A549 (cell line): ENCODE data around the gene FBXW12. TPM values are rescaled to one million over a fixed set of nuclear protein-coding genes. Genes with fewer than 3 reads are reported as not detected.

Experiments used
- ATAC-seq, 2 experiments: fragments of 200-7000 bp in 1 of 2; fragments of >200 bp in 1 of 2; cut with Nextera tagmentation in 1 of 2; cut with Tn5 transposase in 1 of 2; 3 replicates each; pipeline versions ENCODE4 v1.8.0 to v1.9.1; 2018 to 2020; ENCODE audit warnings: mild to moderate bottlenecking in 1 of 2, moderate library complexity in 1 of 2
- CTCF ChIA-PET: fragments of 300-600 bp; sonication (Branson Sonifier 250); formaldehyde crosslinking; extraction: SDS; loops from one replicate; lab custom pipeline; 2021; ENCODE audit warnings: antibody characterized with exemption, inconsistent platforms; lab: Yijun Ruan, JAX
- POLR2A ChIA-PET: fragments of 350-600 bp; formaldehyde crosslinking; extraction: SDS; loops from one replicate; lab custom pipeline; 2021; ENCODE audit warnings: antibody characterized with exemption, inconsistent platforms; lab: Yijun Ruan, JAX
- DNase-seq, 2 experiments: peaks; one replicate each; pipeline versions ENCODE4 v3.0.0 to v3.0.0-alpha.2; 2011 to 2016; ENCODE audit warnings: low read depth in 1 of 2, low spot score in 1 of 2
- FAIRE-seq: peaks from 2 replicates; lab custom pipeline; 2011; peaks lifted over from hg19 to GRCh38; lab: Jason Lieb, UNC
- H3K27ac ChIP-seq, 2 experiments: fragments of >200 bp; sonication (Bioruptor Twin); formaldehyde crosslinking; 3 replicates each; pipeline ENCODE4 v1.5.1; 2016 to 2017
- H3K4me1 ChIP-seq: fragments of >200 bp; sonication (Bioruptor Twin); formaldehyde crosslinking; 3 replicates; pipeline ENCODE4 v1.6.1; 2016
- H3K4me2 ChIP-seq: fragments of >200 bp; sonication (Bioruptor Twin); formaldehyde crosslinking; 3 replicates; pipeline ENCODE4 v1.6.1; 2016
- H3K4me3 ChIP-seq: fragments of >200 bp; sonication (Bioruptor Twin); formaldehyde crosslinking; 3 replicates; pipeline ENCODE4 v1.5.1; 2016
- H3K9me3 ChIP-seq: fragments of >200 bp; sonication (Bioruptor Twin); formaldehyde crosslinking; 3 replicates; pipeline ENCODE4 v1.6.1; 2016
- BHLHE40 ChIP-seq: IDR thresholded peaks from 2 replicates; pipeline ENCODE4 v1.6.1; 2012; ENCODE audit warnings: low read depth, low read length, inconsistent platforms
- CBX8 ChIP-seq: fragments of 200-600 bp; sonication (generic); IDR thresholded peaks from 2 replicates; pipeline ENCODE4 v1.6.1; 2016
- CEBPB ChIP-seq, 2 experiments: fragments of >200 bp in 1 of 2; sonication (Bioruptor Twin) in 1 of 2; formaldehyde crosslinking in 1 of 2; IDR thresholded peaks; 2 replicates each; pipeline ENCODE4 v1.6.1; 2012 to 2016
- CHD2 ChIP-seq: fragments of 150-350 bp; IDR thresholded peaks from 2 replicates; pipeline ENCODE4 v1.6.1; 2014; ENCODE audit warnings: low read length; ENCODE audit not compliant: partially characterized antibody
- EP300 ChIP-seq, 2 experiments: fragments of >200 bp; sonication (Bioruptor Twin); formaldehyde crosslinking; IDR thresholded peaks; 2 replicates in 1 of 2; 3 replicates in 1 of 2; pipeline ENCODE4 v1.6.1; 2016 to 2017
- ESRRA ChIP-seq: fragments of 150-350 bp; IDR thresholded peaks from 2 replicates; pipeline ENCODE4 v1.6.1; 2014; ENCODE audit warnings: mild to moderate bottlenecking, low read length, borderline replicate concordance
- FOSL2 ChIP-seq, 2 experiments: fragments of 450-650 bp in 1 of 2; fragments of >200 bp in 1 of 2; sonication (Bioruptor Twin) in 1 of 2; formaldehyde crosslinking; IDR thresholded peaks; 2 replicates each; pipeline versions ENCODE4 v1.5.0 to v1.6.1; 2016 to 2020; ENCODE audit warnings: mild to moderate bottlenecking in 1 of 2, moderate library complexity in 1 of 2
- HOXA7 ChIP-seq: fragments of 250-450 bp; sonication (Bioruptor Pico); IDR thresholded peaks from 2 replicates; pipeline ENCODE4 v1.5.0; 2020; ENCODE audit warnings: mild to moderate bottlenecking, moderate library complexity
- JUNB ChIP-seq: fragments of >200 bp; sonication (Bioruptor Twin); formaldehyde crosslinking; IDR thresholded peaks from 2 replicates; pipeline ENCODE4 v1.6.1; 2016
- MYC ChIP-seq: IDR thresholded peaks from 2 replicates; pipeline ENCODE4 v1.6.1; 2012; ENCODE audit warnings: mild to moderate bottlenecking, inconsistent platforms, low read length, improper control_type of control experiment, borderline replicate concordance
- PBX3 ChIP-seq: IDR thresholded peaks from 2 replicates; pipeline ENCODE4 v1.6.1; 2012
- PHF8 ChIP-seq: fragments of 200-600 bp; sonication (generic); IDR thresholded peaks from 2 replicates; pipeline ENCODE4 v1.6.1; 2016; ENCODE audit warnings: low read depth, mild to moderate bottlenecking, antibody characterized with exemption, moderate library complexity, borderline replicate concordance
- POLR2AphosphoS2 ChIP-seq: conservative IDR thresholded peaks from 2 replicates; pipeline ENCODE4 v1.6.1; 2012; ENCODE audit warnings: low read length, improper control_type of control experiment, inconsistent platforms
- SREBF2 ChIP-seq: fragments of 450-650 bp; IDR thresholded peaks from 2 replicates; pipeline ENCODE4 v1.6.1; 2014; ENCODE audit warnings: mild to moderate bottlenecking, moderate library complexity
- TP53 ChIP-seq: fragments of 250-450 bp; sonication (Bioruptor Pico); IDR thresholded peaks from 2 replicates; pipeline ENCODE4 v1.5.0; 2021; ENCODE audit warnings: mild to moderate bottlenecking, moderate library complexity
- ZC3H11A ChIP-seq: fragments of 450-650 bp; IDR thresholded peaks from 2 replicates; pipeline ENCODE4 v1.6.1; 2014; ENCODE audit warnings: antibody characterized with exemption, mild to moderate bottlenecking
- WGBS: methylation state at CpG from one replicate; pipeline ENCODE4 v1.1.6; 2017; ENCODE audit errors: missing lambda C conversion rate; 5-methylcytosine and 5-hydroxymethylcytosine counted together
- polyA plus RNA-seq, 4 experiments: library from polyadenylated mRNA; depleted of rRNA in 3 of 4; stranded (reverse); fragments of >200 nt; fragmentation: RNase III in 1 of 4; extraction: RNeasy Plus Mini Kit Qiagen cat#74134 plus additional on column Dnase treatment in 1 of 4; gene quantifications; 2 replicates in 3 of 4; 3 replicates in 1 of 4; pipeline ENCODE4 v1.2.3, GENCODE V29; 2011 to 2017
- small RNA-seq, 6 experiments: library from RNA; depleted of rRNA; stranded (forward); fragments of <200 nt; gene quantifications; one replicate each; pipeline ENCODE3, GENCODE V24; 2012
- TF ChIP-seq, protein P1 (sequence below): fragments of 250-450 bp; sonication (Bioruptor Pico); IDR thresholded peaks from 2 replicates; pipeline ENCODE4 v1.5.0; 2021; ENCODE audit warnings: mild to moderate bottlenecking, moderate library complexity, borderline replicate concordance
- TF ChIP-seq, protein P2 (sequence below): fragments of 250-450 bp; sonication (Bioruptor Pico); IDR thresholded peaks from 2 replicates; pipeline ENCODE4 v1.5.0; 2020; ENCODE audit warnings: low read depth, mild to moderate bottlenecking, moderate library complexity
- TF ChIP-seq, protein P3 (sequence below): fragments of >200 bp; sonication (Bioruptor Twin); formaldehyde crosslinking; IDR thresholded peaks from 2 replicates; pipeline ENCODE4 v1.6.1; 2016

Gene FBXW12
- polyA plus RNA-seq, 2 of the 4 experiments (the other 2 are of a cell fraction): not detected

- TF ChIP-seq SREBF2 (no peak), POLR2AphosphoS2 (no peak), PBX3 (no peak)
Observed at GRCh38 chr3:48439820-48440589, 68.0 kb downstream of the FBXW12 start, which contains the start of the genes CCDC51 and TMA7 (continued).

DNA sequence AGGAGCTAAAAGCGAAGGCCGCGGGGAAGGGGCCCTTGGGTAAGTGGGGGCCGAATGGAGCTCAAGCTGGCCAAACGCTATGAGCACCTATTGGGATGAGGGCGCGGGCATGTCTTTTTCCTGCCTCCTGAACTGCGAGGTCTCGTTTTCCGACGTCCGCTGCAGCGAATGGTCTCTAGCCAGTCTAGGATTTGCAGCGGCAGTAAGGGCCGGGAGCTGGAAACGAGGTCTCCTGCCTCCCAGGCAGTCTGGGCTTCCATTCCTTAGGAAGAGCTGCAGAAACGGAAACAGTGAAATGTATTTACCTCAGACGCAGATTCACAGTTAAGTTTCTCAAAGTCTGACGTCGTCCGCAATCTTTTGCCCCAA, 68.6 kb downstream of the FBXW12 start:
- ATAC-seq: peak; percentile 9 to 20; a peak in 3 of 6 replicates

GRCh38 chr3:48441940-48442339, 69.9 kb downstream of the FBXW12 start:
- POLR2A ChIA-PET: no interaction called here
- CTCF ChIA-PET: interaction anchor here (0.9 to 1.3 kb wide), 2 partner anchors 11 to 41 kb away, joined by 3 to 5 read pairs; no protein-coding TSS in a partner anchor
- TF ChIP-seq TP53 (CRISPR knock-in tag): no peak
- TF ChIP-seq, protein P1, sequence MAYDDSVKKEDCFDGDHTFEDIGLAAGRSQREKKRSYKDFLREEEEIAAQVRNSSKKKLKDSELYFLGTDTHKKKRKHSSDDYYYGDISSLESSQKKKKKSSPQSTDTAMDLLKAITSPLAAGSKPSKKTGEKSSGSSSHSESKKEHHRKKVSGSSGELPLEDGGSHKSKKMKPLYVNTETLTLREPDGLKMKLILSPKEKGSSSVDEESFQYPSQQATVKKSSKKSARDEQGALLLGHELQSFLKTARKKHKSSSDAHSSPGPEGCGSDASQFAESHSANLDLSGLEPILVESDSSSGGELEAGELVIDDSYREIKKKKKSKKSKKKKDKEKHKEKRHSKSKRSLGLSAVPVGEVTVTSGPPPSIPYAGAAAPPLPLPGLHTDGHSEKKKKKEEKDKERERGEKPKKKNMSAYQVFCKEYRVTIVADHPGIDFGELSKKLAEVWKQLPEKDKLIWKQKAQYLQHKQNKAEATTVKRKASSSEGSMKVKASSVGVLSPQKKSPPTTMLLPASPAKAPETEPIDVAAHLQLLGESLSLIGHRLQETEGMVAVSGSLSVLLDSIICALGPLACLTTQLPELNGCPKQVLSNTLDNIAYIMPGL (CRISPR knock-in tag): no peak
- TF ChIP-seq, protein P2, sequence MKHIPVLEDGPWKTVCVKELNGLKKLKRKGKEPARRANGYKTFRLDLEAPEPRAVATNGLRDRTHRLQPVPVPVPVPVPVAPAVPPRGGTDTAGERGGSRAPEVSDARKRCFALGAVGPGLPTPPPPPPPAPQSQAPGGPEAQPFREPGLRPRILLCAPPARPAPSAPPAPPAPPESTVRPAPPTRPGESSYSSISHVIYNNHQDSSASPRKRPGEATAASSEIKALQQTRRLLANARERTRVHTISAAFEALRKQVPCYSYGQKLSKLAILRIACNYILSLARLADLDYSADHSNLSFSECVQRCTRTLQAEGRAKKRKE (CRISPR knock-in tag): no peak
- no peak for TF ChIP-seq BHLHE40
- TF ChIP-seq CHD2: no peak
- TF ChIP-seq, protein P3, sequence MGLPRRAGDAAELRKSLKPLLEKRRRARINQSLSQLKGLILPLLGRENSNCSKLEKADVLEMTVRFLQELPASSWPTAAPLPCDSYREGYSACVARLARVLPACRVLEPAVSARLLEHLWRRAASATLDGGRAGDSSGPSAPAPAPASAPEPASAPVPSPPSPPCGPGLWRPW: no peak
- no peak for TF ChIP-seq HOXA7
- no peak for TF ChIP-seq ZC3H11A
- no peak for TF ChIP-seq FOSL2 (IDR thresholded peaks at IDR 0.05)
- TF ChIP-seq FOSL2 (CRISPR knock-in tag; IDR thresholded peaks at IDR 0.05): no peak
- no peak for TF ChIP-seq JUNB
- no peak for TF ChIP-seq MYC
- no peak for TF ChIP-seq ESRRA
- no peak for TF ChIP-seq CBX8
- DNase-seq (no peak), FAIRE-seq (no peak), ATAC-seq (no peak)
- Histone ChIP-seq H3K4me2 (peak overlapping the region; percentile 89), H3K4me1 (peaks cover 22% of the 10 kb centered on the region), H3K9me3 (no peaks in the 10 kb centered on the region), H3K27ac (no peak overlapping the region), H3K4me3 (peak overlapping the region; percentile 59; the same call in 2 of the 3 replicates)
- 74% methylated on average over 6 of the region's 6 CpGs for WGBS

More for the DNA sequence above, 68.6 kb downstream of the FBXW12 start:
- Histone ChIP-seq H3K9me3 (no peaks in the 10 kb centered on the region), H3K27ac (peak overlapping the region; percentile 86 to 96), H3K4me3 (peak overlapping the region; percentile 59), H3K4me1 (peaks cover 19% of the 10 kb centered on the region), H3K4me2 (peak overlapping the region; percentile 89)
- no peak for FAIRE-seq
- DNase-seq: no peak
- ChIA-PET POLR2A (interaction anchor here (1.5 kb wide), 1 partner anchor 64 kb away, joined by 5 read pairs; the partner anchor contains the start of gene SHISA5), CTCF (interaction anchor here (0.7 to 2.6 kb wide), 5 partner anchors 39 to 171 kb away, joined by 3 to 16 read pairs (median 3); no protein-coding TSS in a partner anchor)
- WGBS: under 1% methylated on average over 21 of the region's 21 CpGs
- TF ChIP-seq PHF8: 0 out of 2 replicates have a peak, but pooled peaks have one; percentile 8
- TF ChIP-seq CEBPB (IDR thresholded peaks at IDR 0.05): no peak
- TF ChIP-seq, protein P3: no peak
- TF ChIP-seq EP300 (IDR thresholded peaks at IDR 0.05): no peak

Small RNAs within 50 kb of the gene (small RNA-seq; reads per million reads assigned to genes)
- gene RN7SL321P: 0 reads per million in 6 experiments

Other genes starting within 250 kb of the FBXW12 start
- gene CDC25A, start 183.8 kb upstream of the FBXW12 start, polyA plus RNA-seq (2011; rRNA removed): 6.2 and 6.4 TPM in 2 replicates
- gene CDC25A, start 183.8 kb upstream of the FBXW12 start, polyA plus RNA-seq (2017; fragmentation: RNase III; extraction: RNeasy Plus Mini Kit Qiagen cat#74134 plus additional on column Dnase treatment): 9.8 to 10.2 TPM (median 10.0 TPM) in 3 replicates
- not detected in 2 replicates for gene CAMP, start 148.7 kb upstream of the FBXW12 start, polyA plus RNA-seq (2011; rRNA removed)
- not detected in 3 replicates for gene CAMP, start 148.7 kb upstream of the FBXW12 start, polyA plus RNA-seq (2017; fragmentation: RNase III; extraction: RNeasy Plus Mini Kit Qiagen cat#74134 plus additional on column Dnase treatment)
- gene ZNF589, start 131.1 kb upstream of the FBXW12 start, polyA plus RNA-seq (2011; rRNA removed): 3.6 and 5.6 TPM in 2 replicates
- gene ZNF589, start 131.1 kb upstream of the FBXW12 start, polyA plus RNA-seq (2017; fragmentation: RNase III; extraction: RNeasy Plus Mini Kit Qiagen cat#74134 plus additional on column Dnase treatment): 4.9 to 5.4 TPM (median 5.0 TPM) in 3 replicates
- 20.5 and 22.7 TPM in 2 replicates for gene NME6, start 70.9 kb upstream of the FBXW12 start, polyA plus RNA-seq (2011; rRNA removed)
- 22.8 to 24.0 TPM (median 23.2 TPM) in 3 replicates for gene NME6, start 70.9 kb upstream of the FBXW12 start, polyA plus RNA-seq (2017; fragmentation: RNase III; extraction: RNeasy Plus Mini Kit Qiagen cat#74134 plus additional on column Dnase treatment)
- gene SPINK8, start 38.6 kb upstream of the FBXW12 start, polyA plus RNA-seq (2011; rRNA removed): not detected in 2 replicates
- gene SPINK8, start 38.6 kb upstream of the FBXW12 start, polyA plus RNA-seq (2017; fragmentation: RNase III; extraction: RNeasy Plus Mini Kit Qiagen cat#74134 plus additional on column Dnase treatment): not detected in 3 replicates
- 10.0 and 12.6 TPM in 2 replicates for gene PLXNB1, start 57.9 kb downstream of the FBXW12 start, polyA plus RNA-seq (2011; rRNA removed)
- gene PLXNB1, start 57.9 kb downstream of the FBXW12 start, polyA plus RNA-seq (2017; fragmentation: RNase III; extraction: RNeasy Plus Mini Kit Qiagen cat#74134 plus additional on column Dnase treatment): 16.7 to 20.9 TPM (median 20.5 TPM) in 3 replicates
- gene CCDC51, start 67.9 kb downstream of the FBXW12 start, polyA plus RNA-seq (2011; rRNA removed): 19.8 and 22.9 TPM in 2 replicates
- gene CCDC51, start 67.9 kb downstream of the FBXW12 start, polyA plus RNA-seq (2017; fragmentation: RNase III; extraction: RNeasy Plus Mini Kit Qiagen cat#74134 plus additional on column Dnase treatment): 24.6 to 26.7 TPM (median 25.7 TPM) in 3 replicates
- 139 and 303 TPM in 2 replicates for gene TMA7, start 68.0 kb downstream of the FBXW12 start, polyA plus RNA-seq (2011; rRNA removed)
- gene TMA7, start 68.0 kb downstream of the FBXW12 start, polyA plus RNA-seq (2017; fragmentation: RNase III; extraction: RNeasy Plus Mini Kit Qiagen cat#74134 plus additional on column Dnase treatment): 417 to 485 TPM (median 420 TPM) in 3 replicates
- gene ATRIP, start 74.5 kb downstream of the FBXW12 start, polyA plus RNA-seq (2011; rRNA removed): 8.5 and 9.4 TPM in 2 replicates
- 5.8 to 6.6 TPM (median 6.1 TPM) in 3 replicates for gene ATRIP, start 74.5 kb downstream of the FBXW12 start, polyA plus RNA-seq (2017; fragmentation: RNase III; extraction: RNeasy Plus Mini Kit Qiagen cat#74134 plus additional on column Dnase treatment)
- 94.3 and 104 TPM in 2 replicates for gene SHISA5, start 132.0 kb downstream of the FBXW12 start, polyA plus RNA-seq (2011; rRNA removed)
- 86.8 to 90.1 TPM (median 87.5 TPM) in 3 replicates for gene SHISA5, start 132.0 kb downstream of the FBXW12 start, polyA plus RNA-seq (2017; fragmentation: RNase III; extraction: RNeasy Plus Mini Kit Qiagen cat#74134 plus additional on column Dnase treatment)
- gene PFKFB4, start 184.6 kb downstream of the FBXW12 start, polyA plus RNA-seq (2011; rRNA removed): 8.4 and 15.0 TPM in 2 replicates
- 19.6 to 21.1 TPM (median 20.9 TPM) in 3 replicates for gene PFKFB4, start 184.6 kb downstream of the FBXW12 start, polyA plus RNA-seq (2017; fragmentation: RNase III; extraction: RNeasy Plus Mini Kit Qiagen cat#74134 plus additional on column Dnase treatment)
- 4.0 and 7.2 TPM in 2 replicates for gene UCN2, start 191.6 kb downstream of the FBXW12 start, polyA plus RNA-seq (2011; rRNA removed)
- 14.1 to 15.9 TPM (median 15.6 TPM) in 3 replicates for gene UCN2, start 191.6 kb downstream of the FBXW12 start, polyA plus RNA-seq (2017; fragmentation: RNase III; extraction: RNeasy Plus Mini Kit Qiagen cat#74134 plus additional on column Dnase treatment)
- 36.5 and 63.0 TPM in 2 replicates for gene COL7A1, start 223.1 kb downstream of the FBXW12 start, polyA plus RNA-seq (2011; rRNA removed)
- 213 to 273 TPM (median 240 TPM) in 3 replicates for gene COL7A1, start 223.1 kb downstream of the FBXW12 start, polyA plus RNA-seq (2017; fragmentation: RNase III; extraction: RNeasy Plus Mini Kit Qiagen cat#74134 plus additional on column Dnase treatment)
- 279 and 338 TPM in 2 replicates for gene UQCRC1, start 237.4 kb downstream of the FBXW12 start, polyA plus RNA-seq (2011; rRNA removed)
- gene UQCRC1, start 237.4 kb downstream of the FBXW12 start, polyA plus RNA-seq (2017; fragmentation: RNase III; extraction: RNeasy Plus Mini Kit Qiagen cat#74134 plus additional on column Dnase treatment): 233 to 256 TPM (median 254 TPM) in 3 replicates
- not detected in 2 replicates for gene TMEM89, start 249.6 kb downstream of the FBXW12 start, polyA plus RNA-seq (2011; rRNA removed)
- gene TMEM89, start 249.6 kb downstream of the FBXW12 start, polyA plus RNA-seq (2017; fragmentation: RNase III; extraction: RNeasy Plus Mini Kit Qiagen cat#74134 plus additional on column Dnase treatment): 0.21 TPM in 1 of 3 replicates, not detected in the others